SK-MEL-5 (cell line): ENCODE measurements around the gene NT5DC2. TPM values are rescaled to one million over a fixed set of nuclear protein-coding genes. Genes with fewer than 3 reads are reported as not detected.

Experiments used
- DNase-seq: peaks from one replicate; pipeline ENCODE4 v3.0.0-alpha.2; 2016; ENCODE audit warnings: low read depth, low spot score
- in situ Hi-C: cut with HindIII; loops from 2 replicates; pipeline ENCODE4 v1.10.0; 2016; ENCODE audit warnings: low sequenced_read_pairs, high pct_unique_total_duplicates, low pct_unique_long_range_greater_than_20kb
- total RNA-seq: library from RNA; depleted of rRNA; stranded (reverse); fragments of >200 nt; shearing (Covaris generic); gene quantifications from 2 replicates; pipeline ENCODE4 v1.2.3, GENCODE V29; 2014

The NT5DC2 gene
- total RNA-seq, 1 experiment from 2014 or later: 34.2 TPM

DNA sequence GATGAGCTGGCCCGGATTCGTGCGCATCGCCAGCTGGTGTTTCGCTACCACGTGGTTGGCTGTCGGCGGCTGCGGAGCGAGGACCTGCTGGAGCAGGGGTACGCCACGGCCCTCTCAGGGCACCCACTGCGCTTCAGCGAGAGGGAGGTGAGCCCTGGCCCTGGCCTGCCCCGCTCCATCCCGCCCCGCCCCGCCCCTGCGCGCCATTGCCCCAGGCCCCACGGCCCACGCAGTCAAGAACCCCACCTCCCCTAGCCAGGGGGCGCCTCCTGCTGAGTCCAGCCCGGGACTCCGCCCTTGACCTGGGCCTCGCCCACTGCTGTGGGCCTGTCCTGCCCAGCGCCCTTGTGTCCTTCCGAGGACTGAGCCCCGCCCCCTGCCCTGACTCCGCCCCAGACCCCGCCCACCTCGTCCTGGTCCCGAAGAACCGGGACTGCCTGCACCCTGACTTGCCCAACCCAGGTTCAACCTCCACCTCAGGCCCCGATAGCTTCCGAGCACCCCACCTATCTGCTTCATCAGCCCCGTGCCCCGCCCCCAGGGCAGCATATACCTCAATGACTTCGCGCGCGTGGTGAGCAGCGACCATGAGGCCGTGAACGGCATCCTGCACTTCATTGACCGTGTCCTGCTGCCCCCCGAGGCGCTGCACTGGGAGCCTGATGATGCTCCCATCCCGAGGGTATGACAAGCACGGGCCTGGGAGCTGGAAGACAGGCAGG lies 14.8 kb downstream of the NT5DC2 start:
- no peak for DNase-seq
- in situ Hi-C loops: no loop called here

DNA sequence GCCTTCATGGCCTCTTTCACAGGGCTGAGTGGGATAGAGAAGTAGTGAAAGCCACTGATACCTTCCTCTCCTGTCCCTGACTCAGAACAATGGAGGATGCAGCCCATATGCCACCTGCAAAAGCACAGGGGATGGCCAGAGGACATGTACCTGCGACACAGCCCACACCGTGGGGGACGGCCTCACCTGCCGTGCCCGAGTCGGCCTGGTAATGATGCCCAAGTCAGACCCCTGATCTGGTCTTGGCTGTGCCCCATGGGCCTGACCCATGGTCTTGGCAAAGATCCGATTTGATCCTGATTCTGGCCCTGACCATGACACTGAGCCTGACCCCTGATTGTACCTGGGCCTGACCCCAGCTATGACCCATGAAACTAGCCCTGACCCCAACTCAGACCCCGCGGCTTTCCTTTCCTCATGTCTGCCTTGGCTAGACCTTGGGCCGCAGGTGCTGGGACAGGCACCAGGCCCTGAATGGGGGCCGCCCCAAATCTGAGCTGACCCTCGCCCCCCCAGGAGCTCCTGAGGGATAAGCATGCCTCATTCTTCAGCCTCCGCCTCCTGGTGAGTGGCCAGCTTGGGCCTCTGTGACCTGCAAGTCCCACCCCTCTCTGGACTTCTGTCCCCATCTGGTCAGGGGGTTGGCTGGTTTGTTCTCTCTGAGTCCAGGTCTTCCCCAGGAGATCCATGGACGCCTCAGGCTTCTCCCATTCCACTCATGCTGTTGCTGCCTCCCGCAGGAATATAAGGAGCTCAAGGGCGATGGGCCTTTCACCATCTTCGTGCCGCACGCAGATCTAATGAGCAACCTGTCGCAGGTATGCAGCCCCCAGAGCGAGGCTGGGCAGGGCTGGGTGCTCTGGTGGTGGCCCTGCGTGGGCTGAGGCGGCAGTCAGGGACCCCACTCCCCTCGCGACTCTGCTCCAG lies 15.6 kb downstream of the NT5DC2 start:
- no peak for DNase-seq

DNA sequence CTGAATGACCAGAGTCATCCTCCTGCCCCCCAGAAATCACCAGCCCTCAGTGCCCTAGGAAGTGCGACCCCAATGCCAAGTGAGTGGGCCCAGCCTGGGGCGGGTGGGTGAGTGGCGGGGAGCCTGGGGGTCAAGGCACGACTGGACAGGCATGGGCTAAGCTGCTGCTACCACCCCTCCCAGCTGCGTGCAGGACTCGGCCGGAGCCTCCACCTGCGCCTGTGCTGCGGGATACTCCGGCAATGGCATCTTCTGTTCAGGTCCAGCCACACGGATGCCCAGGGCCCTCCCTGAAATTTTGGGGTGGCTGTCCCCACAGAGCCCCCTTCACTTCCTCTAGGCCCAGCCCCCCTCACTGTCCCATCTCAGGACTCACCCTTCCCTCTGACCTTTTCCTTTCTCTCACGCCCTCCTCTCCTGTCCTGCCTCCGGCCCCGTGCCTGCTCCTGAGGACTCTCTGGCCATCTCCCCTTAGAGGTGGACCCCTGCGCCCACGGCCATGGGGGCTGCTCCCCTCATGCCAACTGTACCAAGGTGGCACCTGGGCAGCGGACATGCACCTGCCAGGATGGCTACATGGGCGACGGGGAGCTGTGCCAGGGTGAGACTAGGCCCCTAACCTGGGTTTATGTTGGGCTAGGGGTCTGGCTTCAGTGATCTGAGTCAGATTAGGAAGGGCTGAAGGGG lies 17.0 kb downstream of the NT5DC2 start:
- in situ Hi-C loops: no loop called here
- DNase-seq: no peak

More for the DNA sequence above, 15.6 kb downstream of the NT5DC2 start:
- in situ Hi-C loops: no loop called here

DNA sequence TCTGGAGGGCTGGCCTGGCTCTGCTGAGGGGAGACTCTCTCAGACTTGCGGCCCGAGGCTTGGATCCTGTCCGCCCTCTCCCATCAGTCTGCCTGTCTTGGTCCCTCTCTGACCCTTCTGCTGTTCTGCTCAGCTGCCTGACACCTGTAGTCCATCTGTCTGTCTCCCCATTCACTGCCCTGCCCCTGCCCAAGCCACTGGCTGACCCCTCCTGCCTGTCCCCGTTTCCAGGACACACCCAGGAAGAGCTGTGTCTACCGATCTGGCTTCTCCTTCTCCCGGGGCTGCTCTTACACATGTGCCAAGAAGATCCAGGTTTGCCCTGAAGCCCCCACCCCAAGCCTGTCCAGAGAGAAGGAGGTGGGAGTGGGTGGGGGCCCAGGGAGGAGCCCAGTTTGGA lies 18.5 kb downstream of the NT5DC2 start:
- DNase-seq: no peak
- in situ Hi-C loops: no loop called here

DNA sequence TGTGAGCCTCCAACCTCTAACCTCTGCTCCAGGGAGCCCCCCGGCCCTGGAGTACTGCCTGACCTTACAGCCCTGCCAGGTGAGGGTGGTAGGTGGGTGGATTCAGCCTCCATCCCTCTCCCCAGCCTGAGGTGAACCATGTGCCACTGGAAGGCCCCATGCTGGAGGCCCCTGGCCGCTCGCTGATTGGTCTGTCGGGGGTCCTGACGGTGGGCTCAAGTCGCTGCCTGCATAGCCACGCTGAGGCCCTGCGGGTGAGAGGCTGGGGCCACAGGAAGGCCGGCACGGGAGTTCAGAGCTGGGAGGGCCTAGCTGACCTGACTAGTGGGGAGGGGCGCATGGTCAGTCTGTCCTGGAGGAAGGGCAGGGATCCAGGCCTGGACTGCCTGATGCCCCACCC lies 19.1 kb downstream of the NT5DC2 start:
- no peak for DNase-seq
- in situ Hi-C loops: no loop called here

DNA sequence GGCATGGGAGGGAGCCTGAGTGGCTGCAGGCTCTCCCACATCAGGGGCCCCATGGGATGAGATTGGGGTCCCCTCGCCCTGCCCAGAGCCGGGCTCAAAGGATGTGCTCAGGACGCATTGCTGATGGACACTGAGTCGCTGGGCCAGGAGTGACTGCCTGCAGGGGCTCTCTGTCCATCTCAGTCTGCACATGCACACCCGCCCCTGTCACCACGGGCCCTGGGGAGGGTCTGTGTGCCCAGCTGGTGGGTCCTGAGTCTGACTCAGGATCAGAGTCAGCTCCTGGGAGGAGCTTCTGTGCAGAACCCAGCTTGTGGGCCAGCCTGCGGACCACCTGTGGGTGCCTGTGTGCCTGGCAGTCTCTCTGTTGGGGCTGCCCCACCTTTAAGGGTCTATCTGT lies 20.4 kb downstream of the NT5DC2 start:
- no peak for DNase-seq
- in situ Hi-C loops: no loop called here

DNA sequence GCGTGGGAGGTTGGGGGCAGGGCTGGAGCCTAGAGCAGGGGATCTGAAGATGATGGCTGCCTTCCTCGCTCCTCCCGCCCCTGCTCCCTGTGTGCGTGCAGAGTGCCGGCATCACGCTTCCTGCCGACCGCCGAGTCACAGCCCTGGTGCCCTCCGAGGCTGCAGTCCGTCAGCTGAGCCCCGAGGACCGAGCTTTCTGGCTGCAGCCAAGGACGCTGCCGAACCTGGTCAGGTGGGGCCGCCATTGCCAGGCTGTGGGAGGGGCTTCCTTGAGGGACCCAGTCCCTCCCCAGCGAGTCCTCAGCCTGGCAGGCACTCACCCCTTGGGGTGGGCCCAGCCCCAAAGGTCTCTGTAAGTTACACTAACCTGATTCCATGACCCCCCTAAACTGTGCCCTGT lies 20.9 kb downstream of the NT5DC2 start:
- in situ Hi-C loops: no loop called here
- DNase-seq: no peak

DNA sequence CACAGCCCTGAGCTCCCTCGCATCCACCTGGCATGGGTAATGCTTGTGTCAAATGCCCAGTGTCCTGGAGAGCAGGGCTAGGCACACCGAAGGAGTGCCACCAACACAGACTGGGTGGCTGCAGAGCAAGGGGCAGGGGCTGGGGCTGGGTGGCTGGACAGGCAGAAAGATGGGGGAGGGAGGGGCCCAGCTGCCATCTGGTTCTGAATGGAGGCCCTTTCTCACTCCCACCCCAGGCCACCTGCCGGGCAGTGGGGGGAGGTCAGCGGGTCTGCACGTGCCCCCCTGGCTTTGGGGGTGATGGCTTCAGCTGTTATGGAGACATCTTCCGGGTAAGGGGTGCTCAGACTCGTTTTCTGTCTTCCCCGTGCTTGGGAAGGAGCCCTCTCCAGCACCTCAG lies 21.6 kb downstream of the NT5DC2 start:
- DNase-seq: no peak
- in situ Hi-C loops: no loop called here

DNA sequence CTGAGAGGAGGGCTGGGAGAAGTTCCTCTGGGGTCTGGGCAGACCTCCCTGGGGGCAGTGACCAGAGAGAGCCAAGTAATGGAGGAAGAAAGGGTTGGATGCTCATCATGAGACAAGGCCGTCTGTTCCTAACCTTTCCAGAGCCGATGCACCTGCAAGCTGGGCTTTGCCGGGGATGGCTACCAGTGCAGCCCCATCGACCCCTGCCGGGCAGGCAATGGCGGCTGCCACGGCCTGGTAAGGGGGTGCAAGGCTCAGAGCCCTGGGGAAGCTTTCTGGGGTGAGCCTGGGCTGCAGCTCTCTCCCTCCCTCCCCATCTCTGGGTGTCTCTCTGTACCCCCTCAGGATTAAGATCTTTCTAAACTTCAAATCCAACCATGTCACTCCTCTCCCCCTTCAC lies 22.1 kb downstream of the NT5DC2 start:
- in situ Hi-C loops: no loop called here

DNA sequence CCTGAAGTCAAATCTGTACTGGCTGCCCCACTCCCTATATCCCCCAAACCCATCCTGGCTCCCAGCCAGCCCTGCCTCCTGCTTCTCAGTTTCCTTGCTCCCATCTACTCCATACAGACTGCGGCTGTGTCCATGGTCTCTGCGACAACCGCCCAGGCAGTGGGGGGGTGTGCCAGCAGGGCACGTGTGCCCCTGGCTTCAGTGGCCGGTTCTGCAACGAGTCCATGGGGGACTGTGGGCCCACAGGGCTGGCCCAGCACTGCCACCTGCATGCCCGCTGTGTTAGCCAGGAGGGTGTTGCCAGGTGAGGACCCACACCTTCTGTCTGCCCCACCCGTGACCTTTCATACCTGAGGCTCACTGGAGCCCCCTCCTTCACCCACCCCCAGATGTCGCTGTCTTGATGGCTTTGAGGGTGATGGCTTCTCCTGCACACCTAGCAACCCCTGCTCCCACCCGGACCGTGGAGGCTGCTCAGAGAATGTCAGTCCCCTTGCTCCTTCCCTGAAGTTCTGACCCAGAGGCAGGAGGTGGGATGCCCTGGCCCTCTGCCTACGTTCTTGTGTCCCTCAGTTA lies 23.8 kb downstream of the NT5DC2 start:
- in situ Hi-C loops: no loop called here
- no peak for DNase-seq

More for the DNA sequence above, 22.1 kb downstream of the NT5DC2 start:
- DNase-seq: no peak

DNA sequence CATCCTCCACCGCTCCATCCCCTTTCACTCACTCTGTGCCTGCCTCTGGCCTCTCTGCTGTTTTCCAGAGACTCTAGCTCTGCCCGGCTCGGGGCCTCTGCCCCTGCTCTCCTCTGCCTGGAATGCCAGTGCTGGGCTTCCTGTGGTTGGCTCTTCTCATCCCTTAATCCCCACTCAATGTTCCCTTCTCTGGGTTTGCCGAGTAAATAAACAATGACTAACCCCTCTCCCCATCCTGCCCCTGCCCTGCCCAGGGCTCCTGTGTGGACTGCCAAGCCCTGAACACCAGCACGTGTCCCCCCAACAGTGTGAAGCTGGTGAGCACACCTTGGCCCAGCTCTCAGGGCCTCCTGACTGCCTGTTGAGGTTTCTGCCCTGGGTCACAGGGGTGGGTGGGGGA lies 26.3 kb downstream of the NT5DC2 start:
- no peak for DNase-seq
- in situ Hi-C loops: no loop called here

DNA sequence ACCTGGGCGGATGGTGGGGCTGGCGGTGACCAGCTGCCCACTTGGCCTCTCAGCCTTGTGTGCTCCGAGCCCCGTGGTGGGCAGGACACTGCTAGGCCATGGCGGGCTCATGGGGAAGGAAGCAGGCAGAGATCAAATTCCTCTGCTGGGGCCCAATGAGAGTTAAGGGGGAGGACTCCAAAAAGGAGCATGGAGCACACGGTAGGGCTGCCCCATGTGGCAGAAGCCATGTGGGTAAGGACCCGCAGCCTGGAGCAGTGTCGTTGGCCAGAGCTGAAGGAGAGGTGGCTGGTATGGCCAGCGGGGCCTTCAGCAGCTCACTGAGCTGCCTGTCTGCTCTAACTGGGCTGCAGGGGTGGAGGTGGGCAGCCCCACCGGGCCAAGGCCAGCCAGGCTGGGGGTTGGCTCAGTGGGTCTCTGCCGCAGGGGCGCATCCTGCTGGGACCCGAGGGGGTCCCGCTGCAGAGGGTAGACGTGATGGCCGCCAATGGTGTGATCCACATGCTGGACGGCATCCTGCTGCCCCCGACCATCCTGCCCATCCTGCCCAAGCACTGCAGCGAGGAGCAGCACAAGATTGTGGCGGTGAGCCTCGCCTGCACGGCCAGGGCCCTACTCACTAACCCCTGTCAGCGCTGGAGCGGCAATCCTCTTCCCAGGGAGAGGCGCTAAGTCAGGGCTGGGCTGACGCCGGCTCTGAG lies 27.2 kb downstream of the NT5DC2 start:
- DNase-seq: no peak
- in situ Hi-C loops: no loop called here

DNA sequence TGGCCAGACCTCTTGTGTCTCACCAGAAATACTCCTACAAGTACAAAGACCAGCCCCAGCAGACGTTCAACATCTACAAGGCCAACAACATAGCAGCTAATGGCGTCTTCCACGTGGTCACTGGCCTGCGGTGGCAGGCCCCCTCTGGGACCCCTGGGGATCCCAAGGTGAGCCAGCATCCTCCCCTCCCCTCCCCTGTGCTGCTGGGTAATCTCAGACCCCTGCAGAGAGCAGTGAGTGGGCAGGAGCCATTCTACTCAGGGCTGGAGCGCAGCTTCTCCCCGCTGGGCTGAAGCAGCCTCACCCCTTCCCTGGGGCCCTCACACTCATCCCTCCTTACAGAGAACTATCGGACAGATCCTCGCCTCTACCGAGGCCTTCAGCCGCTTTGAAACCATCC lies 28.7 kb downstream of the NT5DC2 start:
- in situ Hi-C loops: no loop called here
- no peak for DNase-seq

DNA sequence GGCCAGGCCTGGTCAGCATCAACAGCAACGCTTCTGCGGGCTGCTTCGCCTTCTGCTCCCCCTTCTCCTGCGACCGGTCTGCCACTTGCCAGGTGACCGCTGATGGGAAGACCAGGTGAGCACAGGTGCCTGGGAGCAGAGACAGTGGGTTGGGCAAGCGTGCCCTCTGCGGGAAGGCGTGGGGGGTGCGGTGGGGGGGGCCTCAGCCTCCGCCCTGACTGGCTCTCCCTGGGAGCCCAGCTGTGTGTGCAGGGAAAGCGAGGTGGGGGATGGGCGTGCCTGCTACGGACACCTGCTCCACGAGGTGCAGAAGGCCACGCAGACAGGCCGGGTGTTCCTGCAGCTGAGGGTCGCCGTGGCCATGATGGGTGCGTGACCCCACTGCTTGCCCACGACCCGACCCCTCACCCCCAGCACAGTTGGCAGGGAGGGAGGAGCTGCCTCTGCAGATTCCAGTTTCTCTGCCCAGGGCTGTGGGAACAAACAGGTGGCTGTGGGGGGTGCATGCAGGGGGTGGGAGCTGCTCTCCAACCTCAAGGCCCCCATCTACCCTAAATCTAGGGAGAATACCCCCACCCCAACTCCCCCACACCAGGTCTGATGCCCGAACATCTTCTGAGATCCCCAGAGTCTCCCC lies 29.8 kb downstream of the NT5DC2 start:
- DNase-seq: no peak
- in situ Hi-C loops: no loop called here

DNA sequence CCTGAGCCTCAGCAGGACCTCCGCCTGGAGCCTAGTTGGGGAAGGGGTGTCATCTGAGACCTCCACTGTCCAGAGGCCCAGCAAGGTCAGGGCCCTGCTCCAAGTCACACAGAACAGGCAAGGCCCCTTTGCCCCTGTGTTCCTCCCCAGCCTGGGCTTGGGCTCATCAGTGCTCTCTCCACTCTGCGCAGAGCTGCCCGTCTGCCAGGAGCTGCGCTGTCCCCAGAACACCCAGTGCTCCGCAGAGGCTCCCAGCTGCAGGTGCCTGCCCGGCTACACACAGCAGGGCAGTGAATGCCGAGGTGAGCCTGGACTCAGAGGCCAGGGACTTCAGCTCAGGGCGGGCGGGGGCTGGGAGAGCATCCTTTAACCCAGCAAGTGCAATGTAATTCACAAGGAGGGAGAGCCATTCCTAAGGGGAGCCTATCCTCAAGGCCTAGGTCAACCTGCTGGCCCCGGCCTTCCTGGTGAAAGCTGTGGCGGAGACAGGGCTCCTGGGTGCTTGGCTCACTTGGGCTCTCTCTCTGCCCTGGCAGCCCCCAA lies 30.8 kb downstream of the NT5DC2 start:
- no peak for DNase-seq
- in situ Hi-C loops: no loop called here

DNA sequence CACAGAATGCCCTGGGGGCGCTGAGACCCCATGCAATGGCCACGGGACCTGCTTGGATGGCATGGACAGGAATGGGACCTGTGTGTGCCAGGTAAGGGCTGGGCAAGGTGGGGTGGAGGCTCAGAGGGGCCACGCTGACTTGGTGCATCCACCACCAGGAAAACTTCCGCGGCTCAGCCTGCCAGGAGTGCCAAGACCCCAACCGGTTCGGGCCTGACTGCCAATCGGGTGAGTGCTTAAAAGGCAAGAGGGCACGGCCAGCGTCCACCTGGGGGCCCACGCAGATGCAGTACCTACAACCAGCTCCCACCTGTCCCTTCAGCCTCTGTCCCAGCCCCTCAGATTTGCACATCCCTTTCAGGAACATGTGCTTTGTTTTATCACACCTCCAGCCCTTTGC lies 31.7 kb downstream of the NT5DC2 start:
- DNase-seq: no peak
- in situ Hi-C loops: no loop called here

DNA sequence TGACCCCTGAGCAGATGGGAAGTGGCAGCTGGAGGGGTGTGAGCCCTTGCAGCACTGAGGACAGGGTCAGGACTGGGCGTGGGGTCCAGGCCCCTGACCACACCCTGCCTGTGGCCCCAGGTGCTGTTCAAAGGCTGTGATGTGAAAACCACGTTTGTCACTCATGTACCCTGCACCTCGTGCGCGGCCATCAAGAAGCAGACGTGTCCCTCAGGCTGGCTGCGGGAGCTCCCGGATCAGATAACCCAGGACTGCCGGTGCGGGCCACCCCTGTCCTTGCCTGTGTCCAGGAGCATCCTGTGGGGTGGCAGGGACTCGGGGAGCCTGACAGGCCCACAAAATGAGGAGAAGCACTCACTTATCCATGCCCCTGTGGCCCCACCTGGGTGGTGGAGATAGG lies 32.6 kb downstream of the NT5DC2 start:
- DNase-seq: no peak
- in situ Hi-C loops: no loop called here
